ENCODE data around the gene CDO1. TPM values are rescaled to one million over a fixed set of nuclear protein-coding genes. Genes with fewer than 3 reads are reported as not detected.

CDO1 gene
- not detected in 2 replicates for total RNA-seq

DNA sequence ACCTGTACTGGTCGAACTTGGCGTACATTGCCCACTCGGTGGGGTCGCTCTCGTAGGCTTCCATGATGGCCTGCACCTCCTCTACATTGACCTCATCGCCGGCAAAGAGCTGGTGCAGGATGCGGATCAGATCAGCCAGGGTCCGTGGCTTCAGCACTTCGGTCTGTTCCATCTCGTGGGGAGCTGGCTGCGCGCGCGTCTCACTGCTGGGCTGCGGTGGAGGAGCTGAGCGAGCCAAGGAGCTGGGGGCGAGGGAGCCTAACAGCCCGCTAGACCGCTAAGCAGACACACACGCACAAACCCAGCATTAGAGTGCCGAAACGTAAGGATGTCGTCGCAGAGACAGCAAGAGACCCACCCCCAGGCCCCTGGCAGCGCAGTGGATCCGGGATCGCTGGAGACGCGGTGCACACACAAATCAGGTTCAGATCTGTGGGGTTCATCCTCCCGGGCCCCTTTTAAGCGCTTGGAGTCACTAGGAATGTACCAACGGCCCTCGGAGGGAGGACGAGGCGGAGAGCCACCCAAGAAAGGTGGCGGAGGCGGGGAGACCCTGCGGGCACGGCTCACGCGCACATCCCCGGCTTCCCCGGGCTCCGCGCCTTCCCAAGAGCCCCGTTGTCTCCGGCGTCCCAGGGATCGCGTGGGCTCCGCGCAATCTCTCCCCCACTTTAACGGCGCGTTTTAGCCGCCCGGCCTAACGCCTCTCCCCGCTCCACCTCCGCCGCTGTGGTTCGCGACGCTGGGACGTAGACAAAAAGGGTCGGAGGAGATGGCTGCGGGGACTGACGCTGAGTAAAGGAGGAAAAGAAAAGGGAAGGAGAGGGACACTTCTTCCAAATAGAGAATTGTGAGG, at the start of gene CDO1:
CDO1 (minus strand) TSS at position 434 of the 856 bp plus-strand sequence; CDS start at position 172, 262 bp downstream.
- H3K27me3 Mint-ChIP-seq, result peaks cover 49% of the 10 kb centered on the region
- peak within 1 kb of the TSS; percentile 81 for H3K4me3 Mint-ChIP-seq
- H3K4me1 Mint-ChIP-seq, result peaks cover 21% of the 10 kb centered on the region
- TF ChIP-seq, protein P1, sequence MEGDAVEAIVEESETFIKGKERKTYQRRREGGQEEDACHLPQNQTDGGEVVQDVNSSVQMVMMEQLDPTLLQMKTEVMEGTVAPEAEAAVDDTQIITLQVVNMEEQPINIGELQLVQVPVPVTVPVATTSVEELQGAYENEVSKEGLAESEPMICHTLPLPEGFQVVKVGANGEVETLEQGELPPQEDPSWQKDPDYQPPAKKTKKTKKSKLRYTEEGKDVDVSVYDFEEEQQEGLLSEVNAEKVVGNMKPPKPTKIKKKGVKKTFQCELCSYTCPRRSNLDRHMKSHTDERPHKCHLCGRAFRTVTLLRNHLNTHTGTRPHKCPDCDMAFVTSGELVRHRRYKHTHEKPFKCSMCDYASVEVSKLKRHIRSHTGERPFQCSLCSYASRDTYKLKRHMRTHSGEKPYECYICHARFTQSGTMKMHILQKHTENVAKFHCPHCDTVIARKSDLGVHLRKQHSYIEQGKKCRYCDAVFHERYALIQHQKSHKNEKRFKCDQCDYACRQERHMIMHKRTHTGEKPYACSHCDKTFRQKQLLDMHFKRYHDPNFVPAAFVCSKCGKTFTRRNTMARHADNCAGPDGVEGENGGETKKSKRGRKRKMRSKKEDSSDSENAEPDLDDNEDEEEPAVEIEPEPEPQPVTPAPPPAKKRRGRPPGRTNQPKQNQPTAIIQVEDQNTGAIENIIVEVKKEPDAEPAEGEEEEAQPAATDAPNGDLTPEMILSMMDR (IDR thresholded peaks at IDR 0.05), result no peak
- H3K36me3 Mint-ChIP-seq (ENCODE audit: low read depth), result no peaks in the 10 kb centered on the region
- ATAC-seq (ENCODE audit: low read depth) (peak; percentile 58), DNase-seq (peak; percentile 24)
- no peaks in the 10 kb centered on the region for H3K9me3 Mint-ChIP-seq
- H3K27ac Mint-ChIP-seq, result peak within 1 kb of the TSS; percentile 22
- POLR2A ChIA-PET, result interaction anchor here (0.6 kb wide), 1 partner anchor 10 kb away, joined by 4 read pairs; no protein-coding TSS in a partner anchor
- CTCF ChIA-PET, result no interaction called here
- intact Hi-C loops (cut with micrococcal nuclease), result no loop called here

DNA sequence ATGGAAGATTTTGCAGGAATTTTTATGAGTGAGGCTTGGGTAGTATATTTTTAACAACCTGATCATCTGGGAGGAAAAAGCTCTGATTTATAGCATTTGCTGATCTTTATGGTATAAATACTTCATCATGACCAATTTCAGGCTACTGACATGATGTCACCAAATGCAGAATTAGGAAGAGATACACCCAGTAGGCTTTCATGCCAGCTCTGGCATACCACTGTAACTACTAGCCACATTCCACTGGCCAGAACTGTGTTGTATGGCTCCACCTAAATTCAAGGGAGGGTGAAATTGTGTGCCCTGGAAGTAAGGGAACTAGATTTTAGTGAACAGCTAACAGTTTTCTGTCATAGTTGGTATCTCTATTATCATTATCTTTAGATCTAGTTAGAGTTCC, 42.9 kb upstream of the CDO1 start:
- intact Hi-C loops (cut with micrococcal nuclease), result no loop called here
- Mint-ChIP-seq H3K4me1 (peaks cover 13% of the 10 kb centered on the region), H3K9me3 (no peaks in the 10 kb centered on the region), H3K27ac (no peak overlapping the region), H3K27me3 (no peaks in the 10 kb centered on the region), H3K36me3 (ENCODE audit: low read depth) (peaks cover 4% of the 10 kb centered on the region), H3K4me3 (no peak overlapping the region)
- CTCF ChIA-PET, result no interaction called here
- DNase-seq (no peak), ATAC-seq (ENCODE audit: low read depth) (no peak)
- POLR2A ChIA-PET, result no interaction called here
- TF ChIP-seq, protein P1 (IDR thresholded peaks at IDR 0.05), result no peak

DNA sequence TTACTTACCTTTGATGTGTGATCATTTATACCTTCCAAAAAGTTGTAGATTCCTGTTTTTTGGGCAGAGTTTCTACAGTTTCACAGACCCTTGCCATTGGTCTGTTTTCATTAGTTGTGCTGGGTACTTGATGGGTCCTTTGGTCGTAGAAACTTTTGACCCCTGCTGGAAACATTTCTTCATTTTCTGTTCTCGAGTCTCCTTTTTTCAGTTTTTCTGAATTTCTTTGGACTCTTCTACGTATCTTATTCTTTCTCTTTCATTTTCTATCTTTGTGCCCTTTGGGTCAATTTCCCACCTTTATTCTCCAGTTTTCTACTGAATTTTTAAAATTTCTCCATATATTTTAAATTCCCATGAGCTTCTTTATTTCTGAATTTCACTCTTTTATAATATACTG, 41.9 kb upstream of the CDO1 start:
- Mint-ChIP-seq H3K4me3 (peak overlapping the region; percentile 20), H3K27ac (no peak overlapping the region), H3K4me1 (peaks cover 13% of the 10 kb centered on the region), H3K36me3 (ENCODE audit: low read depth) (peaks cover 12% of the 10 kb centered on the region), H3K27me3 (no peaks in the 10 kb centered on the region), H3K9me3 (peaks cover 7% of the 10 kb centered on the region)
- no peak for ATAC-seq (ENCODE audit: low read depth)
- ChIA-PET CTCF (no interaction called here), POLR2A (no interaction called here)
- no peak for DNase-seq
- TF ChIP-seq, protein P1 (IDR thresholded peaks at IDR 0.05), result no peak
- intact Hi-C loops (cut with micrococcal nuclease), result no loop called here

DNA sequence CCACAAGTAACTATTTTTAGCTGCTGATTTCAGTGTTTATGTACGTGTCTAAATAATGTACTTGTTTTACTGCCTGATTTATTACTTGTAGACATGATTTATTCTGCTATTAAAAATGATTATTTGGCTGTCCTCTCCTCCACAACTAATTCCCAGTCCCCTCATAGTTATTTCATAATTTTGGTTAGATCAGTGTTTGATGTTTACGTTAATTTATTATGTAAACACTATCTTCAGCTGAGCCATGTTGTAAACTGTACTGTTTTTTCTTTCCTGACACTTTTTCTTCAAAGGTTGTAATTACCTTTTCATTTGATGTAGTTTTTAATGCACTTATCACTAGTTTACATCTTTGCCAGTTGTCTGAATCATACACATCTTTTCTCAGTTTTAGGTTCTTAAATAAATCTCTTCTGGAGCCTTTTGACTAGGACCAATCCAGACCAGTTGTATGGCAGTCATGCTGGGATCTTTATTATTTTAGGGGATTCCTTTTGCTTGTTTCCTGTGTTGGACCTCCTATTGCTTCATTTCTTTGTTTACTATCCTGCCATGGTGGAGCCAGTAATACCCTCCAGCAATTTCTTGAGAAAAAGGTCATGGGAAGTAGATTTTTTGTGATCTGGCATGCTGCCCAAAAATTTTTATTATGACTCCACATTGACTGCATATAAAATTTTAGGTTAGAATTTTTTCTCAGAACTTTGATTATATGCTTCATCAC, 41.3 kb upstream of the CDO1 start:
- Mint-ChIP-seq H3K4me3 (no peak overlapping the region), H3K36me3 (ENCODE audit: low read depth) (peaks cover 12% of the 10 kb centered on the region), H3K4me1 (peaks cover 13% of the 10 kb centered on the region), H3K27ac (no peak overlapping the region), H3K9me3 (peaks cover 8% of the 10 kb centered on the region), H3K27me3 (no peaks in the 10 kb centered on the region)
- CTCF ChIA-PET, result no interaction called here
- POLR2A ChIA-PET, result no interaction called here
- DNase-seq (no peak), ATAC-seq (ENCODE audit: low read depth) (no peak)
- intact Hi-C loops (cut with micrococcal nuclease), result no loop called here
- TF ChIP-seq, protein P1 (IDR thresholded peaks at IDR 0.05), result no peak

DNA sequence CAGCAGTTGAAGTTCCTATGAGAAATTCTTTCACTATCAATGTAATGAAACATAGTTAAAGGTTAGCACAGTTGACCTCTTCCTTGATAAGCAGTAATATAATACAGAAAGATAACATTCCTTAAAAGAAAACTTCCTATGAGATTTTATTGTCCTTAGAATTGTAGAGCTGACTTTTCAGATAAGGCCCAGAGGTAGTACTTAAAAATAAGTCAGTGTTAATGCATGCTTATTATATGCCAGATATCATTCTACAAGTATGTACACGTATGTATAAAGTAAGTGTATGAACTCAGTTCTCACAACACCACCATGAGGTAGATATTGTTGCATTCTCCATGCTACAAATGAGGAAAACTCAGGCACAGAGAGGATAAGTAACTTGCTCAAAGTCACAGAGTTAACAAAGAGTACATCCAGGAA, 40.6 kb upstream of the CDO1 start:
- Mint-ChIP-seq H3K27me3 (no peaks in the 10 kb centered on the region), H3K4me1 (peaks cover 13% of the 10 kb centered on the region), H3K27ac (no peak overlapping the region), H3K4me3 (no peak overlapping the region), H3K36me3 (ENCODE audit: low read depth) (peaks cover 12% of the 10 kb centered on the region), H3K9me3 (peaks cover 8% of the 10 kb centered on the region)
- no peak for DNase-seq
- ATAC-seq (ENCODE audit: low read depth), result no peak
- TF ChIP-seq, protein P1 (IDR thresholded peaks at IDR 0.05), result no peak
- ChIA-PET CTCF (no interaction called here), POLR2A (no interaction called here)
- intact Hi-C loops (cut with micrococcal nuclease), result no loop called here

Data from activated B cell treated with CpG ODN at 0.5 μM for 24 hours (primary cell).